Breast epithelium (tissue), 4 donors: ENCODE results near the gene PCDH9. TPM values are rescaled to one million over a fixed set of nuclear protein-coding genes. Genes with fewer than 3 reads are reported as not detected.

ENCODE experiments used
- DNase-seq, 2 donors: peaks; one replicate each; pipeline ENCODE4 v3.0.0-alpha.2; 2019; ENCODE audit warnings: low spot score in 2 of 2
- H3K27ac ChIP-seq, 2 donors: fragments of 200-600 bp; sonication (generic) in 1 of 2; one replicate each; pipeline ENCODE4 v1.5.1; 2016 to 2019; ENCODE audit warnings: mild to moderate bottlenecking in 1 of 2
- H3K27me3 ChIP-seq, 2 donors: fragments of 200-600 bp; sonication (generic) in 1 of 2; one replicate each; pipeline versions ENCODE4 v1.5.1 to v1.6.0; 2017 to 2019; ENCODE audit warnings: control low read depth in 1 of 2, mild to moderate bottlenecking in 1 of 2
- H3K36me3 ChIP-seq: fragments of 200-600 bp; one replicate; pipeline ENCODE4 v1.5.1; 2019
- H3K4me1 ChIP-seq, 2 donors: fragments of 200-600 bp; sonication (generic); one replicate each; pipeline ENCODE4 v1.5.1; 2016 to 2019; ENCODE audit warnings: control low read depth in 1 of 2
- H3K4me3 ChIP-seq, 3 donors: fragments of 200-600 bp; sonication (generic); 1 replicate in 2 of 3; 2 replicates in 1 of 3; pipeline ENCODE4 v1.5.1; 2016 to 2019; ENCODE audit warnings: mild to moderate bottlenecking in 3 of 3, moderate library complexity in 2 of 3
- H3K9me3 ChIP-seq, 2 donors: fragments of 200-600 bp; sonication (generic) in 1 of 2; one replicate each; pipeline ENCODE4 v1.5.1; 2016 to 2019; ENCODE audit warnings: control low read depth in 1 of 2
- POLR2A ChIP-seq: fragments of 450-650 bp; IDR thresholded peaks from one replicate; pipeline ENCODE4 v1.6.1; 2016; ENCODE audit warnings: antibody characterized with exemption, mild to moderate bottlenecking, moderate library complexity
- POLR2AphosphoS5 ChIP-seq, 3 donors: sonication (generic); formaldehyde crosslinking; IDR thresholded peaks; one replicate each; pipeline ENCODE4 v1.6.1; 2017; ENCODE audit warnings: antibody characterized with exemption in 3 of 3
- intact Hi-C: fragments of 100-400 bp; cut with DNase I; formaldehyde crosslinking; loops from one replicate; pipeline ENCODE4 v1.15.1; 2023; ENCODE audit warnings: low total_unique reads
- total RNA-seq, 3 donors: library from RNA; depleted of rRNA; stranded (reverse); fragments of >200 nt; gene quantifications; one replicate each; pipeline ENCODE4 v1.1.0, GENCODE V29; 2016
- TF ChIP-seq, protein P1 (sequence below), 3 donors: fragments of 450-650 bp; IDR thresholded peaks; one replicate each; pipeline ENCODE4 v1.5.1; 2016 to 2017; ENCODE audit warnings: antibody characterized with exemption in 3 of 3, mild to moderate bottlenecking in 3 of 3, moderate library complexity in 3 of 3

Gene PCDH9
- total RNA-seq, 3 donors from 2014 or later = 0.98 to 26.7 (median 3.7) TPM

DNA sequence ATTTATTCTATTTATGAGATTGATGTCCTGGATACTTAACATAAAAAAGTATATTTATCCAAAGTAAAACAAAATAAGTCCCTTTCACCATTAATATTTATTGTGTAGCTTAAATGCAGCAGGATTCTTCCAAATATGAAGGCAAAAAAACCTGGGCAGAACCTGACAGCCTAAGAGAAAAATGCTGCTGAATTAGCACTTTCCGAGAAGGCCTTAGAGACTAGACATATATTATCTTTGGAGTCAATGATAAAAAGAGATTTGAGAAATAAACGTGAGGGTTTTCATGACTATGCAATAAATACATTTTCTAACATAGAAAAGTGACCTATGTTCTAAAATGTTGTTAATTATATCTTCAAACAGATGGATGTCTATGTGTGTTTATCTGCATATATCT, 566.9 kb downstream of the PCDH9 start:
- intact Hi-C loops = no loop called here
- Histone ChIP-seq H3K4me1 (no peaks in the 10 kb centered on the region), H3K4me3 (no peak overlapping the region), H3K27me3 (no peaks in the 10 kb centered on the region), H3K36me3 (no peaks in the 10 kb centered on the region), H3K9me3 (no peaks in the 10 kb centered on the region), H3K27ac (no peak overlapping the region)
- DNase-seq = no peak
- TF ChIP-seq POLR2AphosphoS5 (IDR thresholded peaks at IDR 0.05) = no peak
- TF ChIP-seq, protein P1, sequence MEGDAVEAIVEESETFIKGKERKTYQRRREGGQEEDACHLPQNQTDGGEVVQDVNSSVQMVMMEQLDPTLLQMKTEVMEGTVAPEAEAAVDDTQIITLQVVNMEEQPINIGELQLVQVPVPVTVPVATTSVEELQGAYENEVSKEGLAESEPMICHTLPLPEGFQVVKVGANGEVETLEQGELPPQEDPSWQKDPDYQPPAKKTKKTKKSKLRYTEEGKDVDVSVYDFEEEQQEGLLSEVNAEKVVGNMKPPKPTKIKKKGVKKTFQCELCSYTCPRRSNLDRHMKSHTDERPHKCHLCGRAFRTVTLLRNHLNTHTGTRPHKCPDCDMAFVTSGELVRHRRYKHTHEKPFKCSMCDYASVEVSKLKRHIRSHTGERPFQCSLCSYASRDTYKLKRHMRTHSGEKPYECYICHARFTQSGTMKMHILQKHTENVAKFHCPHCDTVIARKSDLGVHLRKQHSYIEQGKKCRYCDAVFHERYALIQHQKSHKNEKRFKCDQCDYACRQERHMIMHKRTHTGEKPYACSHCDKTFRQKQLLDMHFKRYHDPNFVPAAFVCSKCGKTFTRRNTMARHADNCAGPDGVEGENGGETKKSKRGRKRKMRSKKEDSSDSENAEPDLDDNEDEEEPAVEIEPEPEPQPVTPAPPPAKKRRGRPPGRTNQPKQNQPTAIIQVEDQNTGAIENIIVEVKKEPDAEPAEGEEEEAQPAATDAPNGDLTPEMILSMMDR (IDR thresholded peaks at IDR 0.05) = no peak
- TF ChIP-seq POLR2A = no peak

DNA sequence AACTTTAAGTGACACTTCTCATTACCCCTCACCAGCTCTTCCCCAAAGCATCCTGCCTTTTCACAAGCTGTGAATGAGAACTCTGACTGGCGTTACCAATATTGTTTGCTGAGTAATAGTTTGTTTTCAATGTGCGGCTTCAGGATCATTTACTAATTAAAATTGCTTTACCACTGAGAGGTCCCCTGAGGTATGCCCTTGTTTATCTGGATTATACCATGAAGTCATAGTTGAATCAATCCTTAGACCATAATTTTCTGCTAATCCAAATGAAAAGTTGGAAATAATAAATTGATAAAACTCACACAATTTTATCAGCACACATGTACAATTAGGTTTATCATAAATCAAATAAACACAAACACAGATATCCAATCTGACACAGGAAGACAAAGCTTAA, 568.8 kb downstream of the PCDH9 start:
- TF ChIP-seq, protein P1 (IDR thresholded peaks at IDR 0.05) = no peak
- no peak for TF ChIP-seq POLR2AphosphoS5 (IDR thresholded peaks at IDR 0.05)
- TF ChIP-seq POLR2A = no peak
- H3K27me3 ChIP-seq = no peaks in the 10 kb centered on the region
- H3K4me3 ChIP-seq = no peak overlapping the region
- H3K36me3 ChIP-seq = no peaks in the 10 kb centered on the region
- DNase-seq = no peak
- H3K9me3 ChIP-seq = no peaks in the 10 kb centered on the region
- no peaks in the 10 kb centered on the region for H3K4me1 ChIP-seq
- intact Hi-C loops = no loop called here
- H3K27ac ChIP-seq = no peak overlapping the region

DNA sequence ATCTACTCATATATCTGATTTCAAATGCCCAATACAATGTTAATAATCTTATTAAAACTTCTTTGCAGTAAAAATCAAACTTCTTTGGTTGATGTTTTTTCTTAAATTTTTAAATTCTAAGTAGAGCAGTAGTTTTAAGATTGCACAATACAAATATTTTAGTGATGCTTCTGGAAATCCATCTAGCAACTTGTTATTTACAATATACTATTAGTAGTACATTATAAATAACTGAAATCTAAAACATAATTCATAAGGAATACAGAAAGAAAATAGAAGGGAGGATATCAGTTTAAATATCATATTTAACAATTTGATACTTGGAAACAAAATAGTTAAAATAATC, 569.7 kb downstream of the PCDH9 start:
- Histone ChIP-seq H3K27me3 (no peaks in the 10 kb centered on the region), H3K27ac (no peak overlapping the region), H3K4me1 (no peaks in the 10 kb centered on the region), H3K36me3 (no peaks in the 10 kb centered on the region), H3K4me3 (no peak overlapping the region), H3K9me3 (no peaks in the 10 kb centered on the region)
- DNase-seq = no peak
- no peak for TF ChIP-seq POLR2AphosphoS5 (IDR thresholded peaks at IDR 0.05)
- TF ChIP-seq, protein P1 (IDR thresholded peaks at IDR 0.05) = no peak
- TF ChIP-seq POLR2A = no peak
- intact Hi-C loops = no loop called here

DNA sequence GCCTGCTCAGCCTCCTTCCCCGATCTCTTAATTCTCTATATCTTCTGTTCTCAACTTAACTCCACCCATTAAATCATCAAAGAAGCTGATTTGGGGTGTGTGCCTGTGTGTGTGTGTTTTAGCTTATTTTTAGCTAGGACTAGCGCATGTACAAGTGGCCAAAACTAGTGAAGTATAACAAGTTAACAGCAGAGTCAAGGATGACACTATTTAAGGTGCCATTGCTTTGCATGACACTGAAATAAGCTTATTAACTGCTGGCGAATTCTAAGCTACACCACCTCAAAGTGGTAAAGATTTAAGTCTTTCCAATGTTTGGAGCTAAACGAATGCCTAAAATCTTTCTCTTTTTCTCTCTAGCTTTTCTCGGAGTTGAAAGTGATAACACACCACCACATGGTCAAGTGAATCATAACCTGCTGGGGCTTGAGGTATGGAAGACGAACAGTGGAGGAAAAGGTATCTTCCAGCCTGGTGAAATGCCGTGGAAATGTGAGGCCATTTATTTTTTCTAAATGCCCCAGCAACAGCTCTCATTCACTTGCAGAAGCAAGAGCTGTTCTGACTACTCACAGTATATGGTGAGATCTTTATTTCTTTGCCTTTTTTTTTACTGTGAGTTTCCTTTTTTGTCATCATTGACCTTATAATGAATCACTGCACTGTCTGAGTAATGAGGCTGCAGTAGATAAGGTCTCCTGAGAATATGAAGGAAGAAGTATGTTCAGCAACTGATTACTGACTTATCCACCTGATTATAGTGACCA, 570.3 kb downstream of the PCDH9 start:
- Histone ChIP-seq H3K27ac (no peak overlapping the region), H3K4me1 (no peaks in the 10 kb centered on the region), H3K27me3 (no peaks in the 10 kb centered on the region), H3K36me3 (no peaks in the 10 kb centered on the region), H3K9me3 (no peaks in the 10 kb centered on the region), H3K4me3 (no peak overlapping the region)
- no peak for TF ChIP-seq POLR2AphosphoS5 (IDR thresholded peaks at IDR 0.05)
- TF ChIP-seq, protein P1 (IDR thresholded peaks at IDR 0.05) = no peak
- TF ChIP-seq POLR2A = no peak
- DNase-seq = no peak
- intact Hi-C loops = no loop called here

DNA sequence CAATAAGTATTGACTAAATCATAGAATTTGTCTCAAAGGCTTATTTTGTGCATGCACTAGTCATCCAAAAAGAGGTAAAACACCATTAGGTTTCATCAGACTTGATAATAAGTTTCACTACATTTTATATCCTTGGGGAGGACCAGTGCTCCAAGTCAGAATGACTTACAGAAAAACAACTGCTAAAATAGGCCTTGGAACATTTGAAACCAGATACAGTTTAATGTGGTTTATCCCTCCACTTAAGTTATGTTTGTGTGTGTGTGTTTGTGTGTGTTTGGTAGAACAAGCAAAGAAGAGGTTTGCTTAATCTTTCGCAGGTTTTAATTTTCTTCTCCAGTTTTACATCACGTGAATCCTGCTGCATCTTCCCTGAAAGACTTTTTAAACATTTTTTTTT, 570.9 kb downstream of the PCDH9 start:
- no peaks in the 10 kb centered on the region for H3K4me1 ChIP-seq
- no peak overlapping the region for H3K27ac ChIP-seq
- H3K27me3 ChIP-seq = no peaks in the 10 kb centered on the region
- no peak overlapping the region for H3K4me3 ChIP-seq
- no peak for TF ChIP-seq POLR2AphosphoS5 (IDR thresholded peaks at IDR 0.05)
- TF ChIP-seq, protein P1 (IDR thresholded peaks at IDR 0.05) = no peak
- no peak for TF ChIP-seq POLR2A
- intact Hi-C loops = no loop called here
- H3K36me3 ChIP-seq = no peaks in the 10 kb centered on the region
- no peak for DNase-seq
- H3K9me3 ChIP-seq = no peaks in the 10 kb centered on the region
